HepG2 (cell line): ENCODE measurements around the gene FBRSL1. TPM values are rescaled to one million over a fixed set of nuclear protein-coding genes. Genes with fewer than 3 reads are reported as not detected.
A peak's percentile ranks its signal among the peaks of the same experiment; 100 is the strongest.

Experiments used
- CHCHD3 ChIP-seq: sonication (generic); formaldehyde crosslinking; IDR thresholded peaks from 2 replicates; pipeline ENCODE4 v1.8.0; 2022; ENCODE audit warnings: mild to moderate bottlenecking, missing genetic modification reagents, moderate library complexity
- FOSL2 ChIP-seq: sonication (generic); formaldehyde crosslinking; IDR thresholded peaks from 2 replicates; pipeline ENCODE4 v1.4.0; 2020; ENCODE audit warnings: missing genetic modification reagents
- FUBP1 ChIP-seq: sonication (generic); formaldehyde crosslinking; IDR thresholded peaks from 2 replicates; pipeline ENCODE4 v1.5.1; 2020; ENCODE audit warnings: missing genetic modification reagents, mild to moderate bottlenecking, borderline replicate concordance
- HIC2 ChIP-seq: sonication (generic); formaldehyde crosslinking; IDR thresholded peaks from 2 replicates; pipeline ENCODE4 v1.9.0; 2022; ENCODE audit warnings: low read depth, missing genetic modification reagents
- KLF15 ChIP-seq: sonication (generic); formaldehyde crosslinking; IDR thresholded peaks from 2 replicates; pipeline ENCODE4 v1.8.1; 2023; ENCODE audit warnings: borderline replicate concordance, mild to moderate bottlenecking, inconsistent platforms, missing genetic modification reagents, mixed read lengths
- KLF16 ChIP-seq, 2 experiments: sonication (generic) in 1 of 2; formaldehyde crosslinking in 1 of 2; IDR thresholded peaks; 2 replicates each; pipeline versions ENCODE4 v1.6.1 to v1.8.0; 2016 to 2023; ENCODE audit warnings: missing genetic modification reagents in 2 of 2, missing compliant biosample characterization in 1 of 2
- MTA1 ChIP-seq: sonication (generic); formaldehyde crosslinking; IDR thresholded peaks from 2 replicates; pipeline ENCODE4 v1.4.0; 2020; ENCODE audit warnings: missing genetic modification reagents, mild to moderate bottlenecking, borderline replicate concordance
- MXD1 ChIP-seq: sonication (generic); formaldehyde crosslinking; IDR thresholded peaks from 2 replicates; pipeline ENCODE4 v1.4.0; 2020; ENCODE audit warnings: mild to moderate bottlenecking, missing genetic modification reagents
- PRDM10 ChIP-seq: sonication (generic); formaldehyde crosslinking; IDR thresholded peaks from 2 replicates; pipeline ENCODE4 v1.4.0; 2020; ENCODE audit warnings: low read depth, missing genetic modification reagents
- TGIF2 ChIP-seq: IDR thresholded peaks from 2 replicates; pipeline ENCODE4 v1.6.1; 2016; ENCODE audit warnings: control low read depth, missing compliant biosample characterization
- ZFP90 ChIP-seq: sonication (generic); formaldehyde crosslinking; IDR thresholded peaks from 2 replicates; pipeline ENCODE4 v1.8.0; 2022; ENCODE audit warnings: missing genetic modification reagents, mild to moderate bottlenecking, inconsistent platforms, borderline replicate concordance
- ZKSCAN8 ChIP-seq: IDR thresholded peaks from 2 replicates; pipeline ENCODE4 v1.6.1; 2016; ENCODE audit warnings: borderline replicate concordance, missing genetic modification reagents, missing compliant biosample characterization
- ZNF260 ChIP-seq: sonication (generic); formaldehyde crosslinking; IDR thresholded peaks from 2 replicates; pipeline ENCODE4 v1.4.0; 2020; ENCODE audit warnings: missing genetic modification reagents, low read depth, mild to moderate bottlenecking, borderline replicate concordance
- ZNF333 ChIP-seq: sonication (generic); formaldehyde crosslinking; IDR thresholded peaks from 2 replicates; pipeline ENCODE4 v1.4.0; 2020; ENCODE audit warnings: mild to moderate bottlenecking, missing genetic modification reagents, borderline replicate concordance
- ZNF354B ChIP-seq: sonication (generic); formaldehyde crosslinking; IDR thresholded peaks from 2 replicates; pipeline ENCODE4 v1.8.0; 2022; ENCODE audit warnings: mild to moderate bottlenecking, missing genetic modification reagents
- ZNF580 ChIP-seq: IDR thresholded peaks from 2 replicates; pipeline ENCODE4 v1.6.1; 2016; ENCODE audit warnings: low read depth, borderline replicate concordance
- ZNF710 ChIP-seq: sonication (generic); formaldehyde crosslinking; IDR thresholded peaks from 2 replicates; pipeline ENCODE4 v1.5.0; 2020; ENCODE audit warnings: mild to moderate bottlenecking, missing genetic modification reagents, borderline replicate concordance
- polyA plus RNA-seq, 8 experiments: library from polyadenylated mRNA; depleted of rRNA in 3 of 8; stranded (reverse) in 7 of 8; unstranded in 1 of 8; fragments of >200 nt; fragmentation: Illumina TruSeq in 4 of 8; extraction: Trizol in 4 of 8; gene quantifications; 2 replicates each; pipeline versions ENCODE4 v1.2.1 to v1.2.3, GENCODE V29; 2011 to 2016; ENCODE audit warnings: low read depth in 4 of 8, missing spikeins in 1 of 8, mixed read lengths in 1 of 8; ENCODE audit not compliant: insufficient read depth in 1 of 8
- total RNA-seq, 5 experiments: library from RNA; depleted of rRNA; stranded (reverse); fragments of >200 nt; fragmentation: Illumina TruSeq; extraction: Trizol; gene quantifications; 2 replicates each; pipeline ENCODE4 v1.2.3, GENCODE V29; 2016; ENCODE audit warnings: low read depth in 1 of 5

Gene FBRSL1
- total and polyA plus RNA-seq, 2 of the 13 experiments (the other 11 are each of a cell fraction or from before 2014, with no cell fraction given), result 3.6 to 7.9 TPM

GRCh38 chr12:132523576-132524331 is 33.8 kb downstream of the FBRSL1 start (continued):
- 0 out of 2 replicates have a peak, but pooled peaks have one; percentile 27 for TF ChIP-seq ZNF580
- no peak for TF ChIP-seq ZFP90 (CRISPR knock-in tag)
- no peak for TF ChIP-seq TGIF2 (CRISPR knock-in tag)
- TF ChIP-seq CHCHD3 (CRISPR knock-in tag), result no peak
- no peak for TF ChIP-seq KLF16 (CRISPR knock-in tag; IDR thresholded peaks at IDR 0.05)
- peak; percentile 24; the same call in 1 of the 2 replicates for TF ChIP-seq ZNF710 (CRISPR knock-in tag)
- no peak for TF ChIP-seq PRDM10 (CRISPR knock-in tag)
- TF ChIP-seq MXD1 (CRISPR knock-in tag), result 0 out of 2 replicates have a peak, but pooled peaks have one; percentile 33
- no peak for TF ChIP-seq ZKSCAN8
- no peak for TF ChIP-seq FOSL2
- no peak for TF ChIP-seq HIC2 (CRISPR knock-in tag)
- no peak for TF ChIP-seq KLF15 (CRISPR knock-in tag)
- peak; percentile 27; the same call in 1 of the 2 replicates for TF ChIP-seq ZNF333
- no peak for TF ChIP-seq MTA1 (CRISPR knock-in tag)
- no peak for TF ChIP-seq FUBP1 (CRISPR knock-in tag)
- no peak for TF ChIP-seq ZNF260 (CRISPR knock-in tag)
- no peak for TF ChIP-seq ZNF354B (CRISPR knock-in tag)
